GM19099 (cell line): ENCODE measurements around the gene MARCHF10.

ENCODE experiments used
- POLR2A ChIP-seq: IDR thresholded peaks from 3 replicates; pipeline ENCODE4 v1.6.1; 2011; ENCODE audit warnings: low read depth; ENCODE audit not compliant: insufficient read length; ENCODE audit errors: extremely low read depth

Gene MARCHF10

DNA sequence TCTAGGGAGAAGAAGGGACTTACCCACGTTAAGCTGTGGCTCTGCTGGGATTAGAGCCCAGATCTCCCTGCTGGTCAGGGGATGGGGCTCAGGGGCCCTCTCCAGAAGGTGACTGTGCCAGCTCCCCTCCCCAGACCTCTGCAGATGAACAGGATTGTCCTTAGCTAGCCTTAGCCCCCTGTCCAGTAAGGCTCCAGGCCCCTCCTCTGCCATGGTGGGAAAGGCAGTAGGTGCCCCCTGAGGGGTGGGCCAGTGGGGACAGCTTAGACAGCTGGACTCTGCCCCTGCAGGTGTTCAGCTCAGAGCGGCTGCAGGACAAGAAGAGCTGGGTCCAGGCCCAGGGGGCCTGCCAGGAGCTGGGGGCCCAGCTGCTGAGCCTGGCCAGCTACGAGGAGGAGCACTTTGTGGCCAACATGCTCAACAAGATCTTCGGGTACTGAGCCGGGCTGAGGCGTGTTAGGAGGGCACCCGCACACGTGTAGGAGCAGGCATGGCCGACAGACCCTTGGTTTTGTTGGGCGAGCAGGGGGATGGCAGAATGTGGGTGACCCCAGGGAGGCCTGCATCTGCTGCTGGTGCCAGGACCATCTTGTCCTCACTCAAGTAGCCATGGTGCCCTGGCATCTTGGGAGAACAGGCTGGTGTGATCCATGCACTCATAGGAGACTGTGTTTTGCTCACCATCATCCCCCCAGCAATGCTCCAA lies 129.7 kb downstream of the MARCHF10 start:
- TF ChIP-seq POLR2A: no peak

DNA sequence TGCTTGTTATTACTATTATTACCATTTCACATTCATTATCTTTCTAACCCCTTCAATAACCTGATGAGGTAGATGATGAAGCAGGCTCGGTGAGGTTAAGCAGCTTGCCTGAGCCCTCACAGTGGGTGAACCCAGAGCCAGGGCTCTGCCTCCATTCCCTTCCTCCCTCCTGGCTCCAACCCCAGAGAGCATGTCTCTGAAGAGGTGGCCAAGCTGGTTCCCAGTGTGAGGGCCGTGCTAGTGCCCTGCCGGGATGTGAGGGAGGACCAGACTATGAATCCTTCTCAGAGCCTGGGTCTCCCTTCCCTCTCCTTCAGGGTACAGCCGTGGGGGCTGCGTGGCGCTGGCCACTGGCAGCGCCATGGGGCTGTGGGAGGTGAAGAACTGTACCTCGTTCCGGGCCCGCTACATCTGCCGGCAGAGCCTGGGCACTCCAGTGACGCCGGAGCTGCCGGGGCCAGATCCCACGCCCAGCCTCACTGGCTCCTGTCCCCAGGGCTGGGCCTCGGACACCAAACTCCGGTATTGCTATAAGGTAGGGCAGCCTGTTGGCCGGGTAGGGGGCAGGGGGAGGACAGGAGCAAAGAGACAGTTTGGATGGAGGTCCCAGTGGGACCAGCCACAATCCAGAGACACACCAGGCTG lies 131.0 kb downstream of the MARCHF10 start:
- no peak for TF ChIP-seq POLR2A

DNA sequence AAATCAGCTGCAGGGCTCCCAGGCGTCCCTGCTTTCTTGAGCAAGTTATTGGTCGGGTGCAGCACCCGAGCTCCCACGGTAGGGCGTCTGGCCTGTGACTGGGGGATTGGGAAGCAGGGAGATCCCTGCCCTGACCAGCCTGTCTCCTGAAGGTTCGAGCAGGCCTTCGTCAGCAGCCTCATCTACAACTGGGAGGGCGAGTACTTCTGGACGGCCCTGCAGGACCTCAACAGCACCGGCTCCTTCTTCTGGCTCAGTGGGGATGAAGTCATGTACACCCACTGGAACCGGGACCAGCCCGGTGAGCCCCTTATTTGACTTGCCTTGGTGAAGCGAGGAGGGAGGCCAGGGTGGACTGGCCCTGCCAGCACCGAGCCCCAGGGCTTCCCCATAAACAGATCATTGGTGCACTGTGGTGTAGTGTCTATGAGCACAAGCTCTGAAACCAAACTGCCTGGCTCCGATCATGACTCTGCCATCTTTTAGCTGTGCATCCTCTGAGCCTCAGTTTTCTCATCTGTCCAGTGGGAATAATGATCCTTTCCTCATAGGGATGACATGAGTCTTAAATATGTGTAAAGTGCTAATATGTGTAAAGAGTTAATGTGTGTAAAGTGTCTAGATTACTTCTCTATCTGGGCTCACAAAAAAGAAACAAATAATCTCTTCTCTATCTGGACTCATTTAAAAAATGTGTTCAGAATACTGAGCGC lies 131.7 kb downstream of the MARCHF10 start:
- no peak for TF ChIP-seq POLR2A

DNA sequence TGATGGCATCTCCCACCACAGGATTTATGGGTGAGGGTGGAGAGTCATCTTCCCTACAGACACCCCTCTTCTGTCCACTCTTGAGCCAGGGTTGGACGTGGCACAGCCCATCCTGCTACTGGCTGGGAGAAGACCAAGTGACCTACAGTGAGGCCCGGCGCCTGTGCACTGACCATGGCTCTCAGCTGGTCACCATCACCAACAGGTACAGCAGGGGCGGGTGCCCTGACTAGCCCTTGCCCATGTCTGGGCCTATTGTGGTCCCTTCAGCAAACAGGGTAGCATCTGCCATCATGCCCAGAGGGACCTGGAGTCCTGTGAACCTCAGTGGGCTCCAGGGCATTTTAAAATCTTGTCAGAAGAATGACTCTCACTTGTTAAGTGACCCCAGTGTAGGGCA lies 132.4 kb downstream of the MARCHF10 start:
- TF ChIP-seq POLR2A: no peak

DNA sequence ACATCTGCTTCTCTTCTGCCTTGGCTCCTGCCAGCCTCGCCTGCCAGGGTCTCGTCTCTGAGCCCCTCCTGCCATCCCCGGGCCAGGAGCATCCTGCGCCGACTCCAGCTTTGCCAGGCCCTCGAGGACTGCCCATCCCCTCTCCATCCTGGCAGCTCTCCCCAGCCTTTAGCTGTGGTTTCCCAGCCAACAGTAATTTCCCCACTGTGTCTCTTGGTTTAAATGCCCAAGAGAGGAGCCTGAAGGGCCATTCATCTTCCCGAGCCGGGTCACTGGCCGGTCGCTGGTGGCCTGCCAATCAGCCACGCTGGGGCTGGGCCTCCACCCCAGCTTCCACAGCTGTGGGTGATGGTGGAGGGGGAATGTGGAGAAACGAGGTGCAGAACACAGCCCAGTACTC lies 132.9 kb downstream of the MARCHF10 start:
- no peak for TF ChIP-seq POLR2A

DNA sequence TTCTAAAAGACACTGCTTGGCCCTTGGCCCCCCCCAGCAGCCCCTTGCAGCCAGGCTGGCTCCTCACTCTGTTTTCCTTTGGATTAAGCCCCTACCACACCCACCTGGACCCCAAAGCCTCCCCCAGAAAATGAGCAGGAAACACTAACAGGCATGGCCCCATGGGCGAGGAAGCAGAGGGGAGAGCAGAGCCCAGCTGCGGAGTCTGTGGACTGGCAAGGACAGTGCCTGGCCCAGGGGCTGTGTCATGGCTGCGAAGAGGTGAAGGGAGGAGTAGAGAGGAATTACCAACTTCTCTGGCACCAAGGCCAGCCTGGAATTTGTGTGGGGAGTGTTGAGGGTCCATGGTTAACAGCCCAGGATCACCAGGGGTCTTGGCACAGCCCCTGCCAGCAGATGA lies 133.3 kb downstream of the MARCHF10 start:
- TF ChIP-seq POLR2A: no peak

DNA sequence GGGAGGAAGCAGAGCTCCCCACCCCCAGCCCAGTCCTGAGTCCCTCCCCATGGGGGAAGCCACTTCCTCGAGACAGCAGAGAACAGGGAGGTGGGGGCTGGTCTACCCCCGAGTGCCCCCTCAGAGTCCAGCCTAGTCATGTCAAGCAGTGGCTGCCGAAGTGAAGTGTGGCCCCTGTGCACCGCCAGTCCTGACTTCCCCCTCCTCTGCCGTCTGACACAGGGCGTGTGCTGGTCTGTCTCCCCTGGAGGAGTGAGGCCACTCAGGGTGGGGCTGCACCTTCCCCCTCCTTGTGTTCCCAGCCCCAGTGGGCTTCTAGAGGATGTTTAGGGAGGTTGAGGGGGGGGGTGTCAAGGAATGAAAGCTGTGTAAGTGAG lies 133.8 kb downstream of the MARCHF10 start:
- no peak for TF ChIP-seq POLR2A

DNA sequence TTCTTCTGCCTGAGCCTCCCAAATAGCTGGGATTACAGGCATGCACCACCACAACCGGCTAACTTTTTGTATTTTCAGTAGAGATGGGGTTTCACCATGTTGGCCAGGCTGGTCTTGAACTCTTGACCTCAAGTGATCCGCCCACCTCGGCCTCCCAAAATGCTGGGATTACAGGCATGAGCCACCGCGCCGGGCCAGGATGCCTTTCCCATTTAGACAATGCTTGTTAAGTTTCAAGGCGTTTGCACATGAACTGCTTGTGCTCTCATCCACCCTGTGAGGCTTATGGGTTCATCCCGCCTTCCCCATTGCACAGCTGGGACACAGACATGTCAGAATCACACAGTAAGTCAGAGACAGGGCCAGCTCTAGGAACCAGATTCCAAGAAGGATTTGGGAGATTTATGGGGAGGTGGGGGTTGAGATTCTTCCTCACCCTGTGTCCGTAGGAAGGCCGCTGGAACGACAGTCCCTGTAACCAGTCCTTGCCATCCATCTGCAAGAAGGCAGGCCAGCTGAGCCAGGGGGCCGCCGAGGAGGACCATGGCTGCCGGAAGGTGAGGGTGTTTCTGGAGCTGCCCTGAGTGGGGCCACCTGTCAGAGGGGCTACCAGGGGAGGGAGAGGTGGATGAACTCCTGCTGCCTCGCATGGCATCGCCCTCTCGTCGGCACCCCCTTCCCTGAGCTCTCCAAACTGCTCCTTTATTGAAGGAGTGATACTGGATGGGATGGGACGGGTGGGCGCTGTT lies 134.3 kb downstream of the MARCHF10 start:
- TF ChIP-seq POLR2A: no peak

DNA sequence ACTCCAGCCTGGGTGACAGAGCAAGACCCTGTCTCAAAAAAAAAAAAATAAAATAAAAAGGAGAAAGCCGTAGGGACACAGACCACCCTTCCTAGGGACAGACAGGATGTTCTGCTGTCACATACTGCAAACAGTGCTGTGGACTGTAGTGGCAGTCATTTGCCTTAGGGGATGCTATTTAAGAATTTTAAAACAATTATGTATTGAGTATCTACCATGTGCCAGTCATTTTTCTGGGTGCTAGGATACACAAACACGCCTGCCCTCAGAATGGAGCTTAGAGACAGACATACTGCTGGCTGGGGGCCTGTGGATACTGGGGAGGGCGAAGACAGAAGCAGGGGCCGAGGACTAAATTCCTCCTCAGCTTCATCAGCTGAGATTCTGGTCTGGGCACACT lies 135.2 kb downstream of the MARCHF10 start:
- no peak for TF ChIP-seq POLR2A

DNA sequence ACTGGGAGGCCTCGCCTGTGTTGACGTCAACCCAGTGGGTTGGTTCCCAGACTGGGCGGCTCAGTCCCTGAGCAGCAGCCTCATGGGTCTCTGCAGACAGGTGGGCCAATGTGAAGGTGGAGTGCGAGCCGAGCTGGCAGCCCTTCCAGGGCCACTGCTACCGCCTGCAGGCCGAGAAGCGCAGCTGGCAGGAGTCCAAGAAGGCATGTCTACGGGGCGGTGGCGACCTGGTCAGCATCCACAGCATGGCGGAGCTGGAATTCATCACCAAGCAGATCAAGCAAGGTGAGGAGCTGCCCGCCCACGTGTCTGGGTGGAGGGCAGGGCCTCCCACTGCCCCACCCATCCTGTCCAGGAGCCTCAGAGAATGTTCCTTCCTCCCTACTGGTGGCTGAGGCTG lies 136.6 kb downstream of the MARCHF10 start:
- no peak for TF ChIP-seq POLR2A

DNA sequence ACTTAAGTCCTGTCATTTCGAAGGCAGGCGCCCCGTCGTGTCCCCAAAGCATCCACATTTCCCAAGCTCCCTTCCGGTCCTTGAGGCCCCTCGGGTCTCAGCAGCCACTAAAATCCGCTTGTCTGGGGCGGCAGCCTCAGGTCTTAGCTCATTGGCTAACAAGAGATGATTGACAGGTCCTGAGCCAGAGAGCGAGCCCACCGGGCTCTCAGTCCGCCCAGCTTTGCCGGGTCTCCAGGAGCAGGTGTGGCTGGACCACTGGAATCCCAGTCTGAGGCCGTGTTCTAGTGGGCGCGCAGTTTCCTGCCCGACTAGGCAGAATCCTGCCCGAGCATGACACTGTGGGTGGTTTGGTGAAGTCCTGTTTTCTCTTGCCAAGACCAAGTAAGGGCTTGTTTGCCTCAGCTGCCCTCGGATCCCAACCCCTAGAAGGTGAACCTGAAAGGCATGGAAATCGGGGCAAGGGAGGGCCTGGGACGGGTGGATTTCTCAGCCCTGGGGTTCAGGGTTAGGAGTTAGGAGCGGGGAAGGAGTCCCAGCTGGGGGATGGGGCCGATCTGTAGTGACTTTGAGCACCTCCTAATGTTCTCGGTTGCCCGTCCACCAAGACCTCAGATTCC lies 137.8 kb downstream of the MARCHF10 start:
- TF ChIP-seq POLR2A: no peak

DNA sequence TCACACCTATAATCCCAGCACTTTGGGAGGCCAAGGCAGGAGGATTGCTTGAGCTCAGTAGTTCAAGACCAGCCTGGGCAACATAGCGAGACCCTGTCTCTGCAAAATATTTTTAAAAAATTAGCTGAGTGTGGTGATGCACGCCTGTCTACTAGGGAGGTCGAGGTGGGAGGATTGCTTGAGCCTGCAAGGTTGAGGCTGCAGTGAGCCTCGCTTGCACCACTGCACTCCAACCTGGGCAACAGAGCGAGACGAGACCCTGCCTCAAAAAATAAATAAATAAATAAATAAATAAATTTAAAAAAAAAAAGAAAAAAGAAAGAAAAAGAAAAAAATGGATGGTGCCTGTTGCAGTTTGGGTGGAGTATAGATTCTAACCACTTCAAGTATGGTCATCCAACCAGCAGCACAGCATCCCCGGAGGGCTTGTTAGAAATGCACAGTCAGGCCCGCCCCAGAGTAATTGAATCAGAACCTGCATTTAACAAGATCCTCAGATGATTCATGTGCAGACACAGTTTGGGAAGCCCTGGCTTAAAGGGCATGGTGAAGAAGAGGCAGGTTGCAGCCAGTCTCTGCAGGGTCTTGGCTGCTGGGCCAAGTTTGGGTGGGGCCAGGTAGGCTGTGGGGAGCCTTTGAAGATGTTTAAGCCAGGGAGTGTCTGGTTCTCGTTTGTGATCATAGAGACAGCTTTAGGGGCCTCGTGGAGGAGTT lies 139.9 kb downstream of the MARCHF10 start:
- no peak for TF ChIP-seq POLR2A

DNA sequence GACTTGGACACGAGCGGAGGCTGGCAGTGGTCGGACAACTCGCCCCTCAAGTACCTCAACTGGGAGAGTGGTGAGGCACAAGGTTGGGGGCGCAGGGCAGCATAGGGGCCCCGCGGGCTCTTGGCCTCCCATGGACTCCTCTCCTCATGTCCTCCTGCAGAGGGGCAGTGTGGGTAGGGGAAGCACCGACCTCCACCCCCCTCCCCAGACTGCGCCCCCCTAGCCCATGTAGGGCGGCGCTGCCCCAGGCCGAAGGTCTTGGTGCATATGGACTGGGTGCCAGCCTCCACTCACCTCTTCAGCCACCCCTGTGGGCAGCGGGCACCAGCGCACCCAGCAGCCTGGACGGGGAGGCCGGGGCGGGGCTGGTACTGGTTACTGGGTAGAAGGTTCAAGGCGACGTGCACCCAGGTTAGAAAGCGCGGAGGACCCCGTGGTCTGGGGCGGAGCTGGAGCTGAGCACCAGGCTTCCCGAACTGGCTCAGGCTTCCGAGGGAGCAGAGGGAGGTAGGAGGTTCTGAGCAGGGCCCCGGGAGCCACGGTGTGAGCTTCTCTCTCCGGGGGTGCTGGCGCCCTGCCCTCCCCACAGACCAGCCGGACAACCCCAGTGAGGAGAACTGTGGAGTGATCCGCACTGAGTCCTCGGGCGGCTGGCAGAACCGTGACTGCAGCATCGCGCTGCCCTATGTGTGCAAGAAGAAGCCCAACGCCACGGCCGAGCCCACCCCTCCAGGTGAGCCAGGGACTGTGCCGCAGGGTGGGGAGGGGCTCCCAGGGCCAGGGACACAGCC lies 141.1 kb downstream of the MARCHF10 start:
- TF ChIP-seq POLR2A: no peak

DNA sequence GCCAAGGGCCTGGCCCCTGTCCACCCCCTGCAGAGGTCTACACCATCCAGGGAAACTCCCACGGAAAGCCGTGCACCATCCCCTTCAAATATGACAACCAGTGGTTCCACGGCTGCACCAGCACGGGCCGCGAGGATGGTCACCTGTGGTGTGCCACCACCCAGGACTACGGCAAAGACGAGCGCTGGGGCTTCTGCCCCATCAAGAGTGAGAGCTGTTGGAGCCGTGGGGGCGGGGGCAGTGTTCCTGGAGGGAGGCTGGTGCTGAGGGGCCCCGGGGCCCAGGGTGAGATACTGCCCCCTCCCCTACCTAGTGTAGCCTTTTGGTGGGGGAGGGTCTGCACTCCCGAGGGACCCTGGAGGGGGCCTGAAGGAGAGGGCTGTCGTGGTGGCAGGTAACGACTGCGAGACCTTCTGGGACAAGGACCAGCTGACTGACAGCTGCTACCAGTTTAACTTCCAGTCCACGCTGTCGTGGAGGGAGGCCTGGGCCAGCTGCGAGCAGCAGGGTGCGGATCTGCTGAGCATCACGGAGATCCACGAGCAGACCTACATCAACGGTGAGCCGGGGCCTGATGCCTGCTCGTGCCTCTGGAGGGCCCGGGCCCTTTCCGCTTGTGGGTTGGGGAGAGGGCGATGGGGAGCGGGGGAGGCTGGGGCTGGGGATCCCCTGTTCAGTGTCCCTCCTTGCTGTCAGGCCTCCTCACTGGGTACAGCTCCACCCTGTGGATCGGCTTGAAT lies 141.9 kb downstream of the MARCHF10 start:
- no peak for TF ChIP-seq POLR2A

DNA sequence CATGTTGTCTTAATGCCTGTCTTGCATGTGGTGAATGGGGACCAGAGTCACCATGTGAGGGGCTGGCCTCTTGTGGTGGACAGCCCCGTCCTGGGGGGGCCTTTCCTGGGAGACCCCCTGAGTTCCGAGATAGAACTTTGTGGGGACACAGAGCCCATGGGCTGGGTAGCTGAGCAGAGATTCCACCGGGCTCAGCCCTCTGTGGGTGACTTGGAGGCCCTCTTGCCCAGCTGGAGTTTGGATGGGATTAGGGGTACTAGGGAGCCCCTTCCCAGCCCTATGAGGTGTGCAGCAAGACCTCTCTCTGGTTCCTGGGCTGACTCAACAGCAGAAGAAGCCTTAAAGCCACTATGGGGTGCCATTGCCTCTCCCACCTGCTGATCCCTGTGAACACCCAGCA lies 142.5 kb downstream of the MARCHF10 start:
- TF ChIP-seq POLR2A: no peak
